Astrocyte of the spinal cord (primary cell): ENCODE data around the gene MARVELD2.

Experiments
- DNase-seq: peaks from one replicate; pipeline ENCODE4 v3.0.0; 2011; ENCODE audit warnings: low read depth, low spot score
- H3K4me3 ChIP-seq: 2 replicates; pipeline ENCODE4 v1.5.1; 2011; ENCODE audit warnings: low read depth, mild to moderate bottlenecking, low read length, moderate library complexity
- CTCF ChIP-seq: IDR thresholded peaks from 2 replicates; pipeline ENCODE4 v1.5.1; 2012; ENCODE audit warnings: low read depth, mild to moderate bottlenecking, low read length, inconsistent platforms
- in situ Hi-C: cut with HindIII; loops from 2 replicates; pipeline ENCODE4 v1.10.0; 2017; ENCODE audit warnings: low sequenced_read_pairs

Gene MARVELD2

DNA sequence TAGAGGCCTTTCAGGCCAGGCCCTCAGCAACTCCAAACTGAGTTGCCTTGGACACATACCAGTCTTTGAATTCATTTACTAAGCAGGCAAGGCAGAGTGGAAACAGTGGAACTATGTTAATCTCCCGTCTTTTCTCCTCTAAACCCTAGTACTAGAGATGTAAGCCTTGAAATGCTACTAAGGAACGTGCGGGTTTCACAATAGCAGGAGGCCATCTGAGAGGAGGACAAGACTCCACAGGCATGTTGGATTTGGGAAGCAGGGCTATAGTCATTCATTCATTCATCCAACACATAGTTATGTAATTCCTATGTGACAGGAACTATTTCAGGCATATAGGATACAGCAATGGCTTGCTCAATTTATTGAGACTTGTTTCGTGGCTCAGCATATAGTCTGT lies 74.3 kb downstream of the MARVELD2 start:
- DNase-seq: no peak
- H3K4me3 ChIP-seq: no peak overlapping the region
- no peak for TF ChIP-seq CTCF
- in situ Hi-C loops: no loop called here

DNA sequence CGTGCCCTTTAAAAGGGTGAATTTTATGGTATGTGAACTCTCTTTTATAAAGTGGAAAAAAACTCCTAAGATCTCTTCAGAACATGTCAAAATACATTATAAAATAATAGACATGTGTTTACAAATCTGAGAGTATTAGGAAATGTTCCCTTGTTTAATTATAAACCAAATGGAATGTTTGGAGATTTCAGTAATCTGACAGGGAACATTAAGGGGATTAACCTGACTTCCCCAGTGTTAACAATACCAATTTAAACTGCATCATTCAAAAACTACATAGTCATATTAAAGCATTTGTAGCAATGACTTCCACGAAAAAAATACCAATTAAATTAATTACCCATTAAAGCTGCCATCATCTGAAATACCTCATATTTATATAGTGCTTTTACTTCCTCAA lies 76.1 kb downstream of the MARVELD2 start:
- TF ChIP-seq CTCF: no peak
- DNase-seq: no peak
- in situ Hi-C loops: no loop called here
- H3K4me3 ChIP-seq: no peak overlapping the region

DNA sequence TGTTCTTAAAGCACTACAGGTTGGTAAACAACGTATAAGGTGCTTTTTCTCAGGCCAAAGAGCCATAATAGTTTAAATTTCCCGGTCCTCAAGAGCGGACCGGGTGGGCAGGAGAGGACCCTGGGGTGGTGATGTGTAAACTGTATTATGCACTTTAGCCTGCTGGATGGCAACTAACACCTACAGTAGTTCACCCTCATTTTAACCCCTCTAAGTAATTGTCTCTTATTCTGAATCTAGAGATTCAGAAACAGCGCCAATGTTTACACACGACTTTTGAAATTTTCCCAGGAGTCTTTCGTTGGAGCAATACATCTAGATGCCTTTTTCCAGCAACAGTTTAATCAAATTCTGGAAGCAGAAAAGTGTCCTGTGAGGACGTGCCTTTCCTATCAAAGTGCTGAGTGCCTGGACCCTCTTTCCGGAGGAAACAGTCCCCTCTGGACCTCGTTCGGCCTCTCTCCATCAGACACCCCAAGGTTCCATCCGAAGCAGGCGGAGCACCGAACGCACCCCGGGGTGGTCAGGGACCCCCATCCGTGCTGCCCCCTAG lies 77.0 kb downstream of the MARVELD2 start:
- in situ Hi-C loops: no loop called here
- DNase-seq: no peak
- peak overlapping the region; percentile 49 for H3K4me3 ChIP-seq
- TF ChIP-seq CTCF: no peak

- peak within 1 kb of the TSS; percentile 49 for H3K4me3 ChIP-seq
- in situ Hi-C loops: no loop called here
- no peak for DNase-seq
- TF ChIP-seq CTCF: no peak
These were observed 77.5 kb downstream of the MARVELD2 start, which contains the start of gene OCLN for GRCh38 chr5:69492391-69492922. OCLN (plus strand) TSS chr5:69492790; CDS start chr5:69504245, 11,455 bp downstream.

GRCh38 chr5:69492923-69493395 lies 78.0 kb downstream of the MARVELD2 start:
- DNase-seq: no peak
- TF ChIP-seq CTCF: no peak
- H3K4me3 ChIP-seq: peak overlapping the region; percentile 49
- in situ Hi-C loops: no loop called here

DNA sequence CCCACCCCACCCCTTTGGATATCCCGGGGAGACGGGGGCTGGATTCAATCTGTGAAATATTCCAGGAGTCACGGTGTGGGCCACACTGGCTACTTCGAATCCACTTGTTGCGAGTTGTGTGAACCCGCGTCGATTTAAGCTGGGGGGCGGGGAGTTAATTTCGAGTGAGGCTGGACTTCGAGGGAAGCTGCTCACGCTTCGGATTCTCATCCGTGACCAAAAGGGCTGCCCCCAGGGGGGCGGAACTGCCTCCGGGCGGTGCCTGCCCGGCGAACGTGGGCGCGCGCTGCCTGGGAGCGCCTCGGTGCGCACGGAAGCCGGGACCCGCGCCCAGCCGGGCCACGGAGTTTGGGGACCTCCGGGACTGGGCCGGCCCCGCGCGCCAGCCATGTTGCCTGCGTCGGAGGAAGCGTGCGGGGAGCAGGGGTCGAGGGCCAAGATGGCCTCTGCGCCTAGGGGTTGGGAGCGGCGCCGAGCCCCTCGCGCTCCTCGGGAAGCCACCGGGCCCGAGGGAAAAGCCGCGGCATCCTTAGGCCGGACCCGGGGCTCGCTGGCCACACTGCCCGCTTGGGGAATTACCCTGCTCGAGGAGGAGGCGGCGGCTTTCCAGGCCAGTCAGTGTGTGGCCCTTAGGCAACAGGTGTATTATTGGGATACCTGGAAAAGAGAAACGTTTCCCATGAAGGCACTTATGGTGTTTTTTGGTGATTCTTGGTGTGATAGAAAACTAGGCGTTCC lies 78.6 kb downstream of the MARVELD2 start:
- TF ChIP-seq CTCF: no peak
- in situ Hi-C loops: no loop called here
- peak overlapping the region; percentile 49 for H3K4me3 ChIP-seq
- DNase-seq: no peak
